GM12878 (cell line): ENCODE data around the gene TIMP2. TPM values are rescaled to one million over a fixed set of nuclear protein-coding genes. Genes with fewer than 3 reads are reported as not detected.

Experiments
- ATAC-seq: fragments of 200-7000 bp; cut with Tn5 transposase; 3 replicates; pipeline ENCODE4 v1.9.1; 2020; ENCODE audit warnings: mild to moderate bottlenecking, moderate library complexity
- BruUV-seq: library from RNA; stranded (reverse); fragments of 400-500 nt; replicated peaks from 2 replicates; lab custom pipeline; 2021; lab: Mats Ljungman, UMichigan
- CTCF ChIA-PET: fragments of 300-600 bp; sonication (Branson Sonifier 250); formaldehyde crosslinking; extraction: SDS; loops from one replicate; lab custom pipeline; 2021; ENCODE audit warnings: inconsistent platforms; lab: Yijun Ruan, JAX
- POLR2A ChIA-PET: fragments of 350-600 bp; formaldehyde crosslinking; extraction: SDS; loops from one replicate; lab custom pipeline; 2021; ENCODE audit warnings: inconsistent platforms; lab: Charles Lee
- RAD21 ChIA-PET: fragments of 300-600 bp; sonication (Branson Sonifier 250); formaldehyde crosslinking; loops from one replicate; lab custom pipeline; 2023; ENCODE audit warnings: antibody characterized with exemption; ENCODE audit not compliant: unreplicated experiment; lab: Charles Lee
- SMC1A ChIA-PET: fragments of 300-600 bp; sonication (Branson Sonifier 250); formaldehyde crosslinking; loops from one replicate; lab custom pipeline; 2023; ENCODE audit not compliant: unreplicated experiment, uncharacterized antibody; lab: Charles Lee
- DNase-seq: peaks from one replicate; pipeline ENCODE4 v3.0.0-alpha.2; 2011; ENCODE audit warnings: low read depth, low spot score
- FAIRE-seq: peaks from 3 replicates; lab custom pipeline; 2011; peaks lifted over from hg19 to GRCh38; lab: Jason Lieb, UNC
- H2AFZ ChIP-seq: 2 replicates; pipeline ENCODE4 v1.6.0; 2011; ENCODE audit warnings: low read depth, low read length, control low read depth; ENCODE audit not compliant: control insufficient read depth
- H3K27ac ChIP-seq: 2 replicates; pipeline ENCODE4 v1.5.1; 2011; ENCODE audit warnings: control low read depth; ENCODE audit not compliant: control insufficient read depth, insufficient read depth
- H3K27me3 ChIP-seq, 2 experiments: replicated peaks in 1 of 2; 2 replicates each; pipeline versions ENCODE4 v1.6.0 to v1.6.1; 2011; ENCODE audit warnings: low read length in 1 of 2; ENCODE audit not compliant: control insufficient read depth in 2 of 2, insufficient read depth in 2 of 2
- H3K36me3 ChIP-seq, 2 experiments: 2 replicates each; pipeline ENCODE4 v1.5.1; 2011; ENCODE audit warnings: low read length in 1 of 2; ENCODE audit not compliant: control insufficient read depth in 2 of 2, insufficient read depth in 2 of 2
- H3K4me1 ChIP-seq: 2 replicates; pipeline ENCODE4 v1.6.1; 2011; ENCODE audit warnings: mild to moderate bottlenecking, low read length, moderate library complexity, mixed read lengths; ENCODE audit not compliant: control insufficient read depth, insufficient read depth
- H3K4me2 ChIP-seq: 2 replicates; pipeline ENCODE4 v1.6.0; 2011; ENCODE audit warnings: control low read depth; ENCODE audit not compliant: control insufficient read depth, insufficient read depth
- H3K4me3 ChIP-seq: fragments of 200-600 bp; sonication (generic); 2 replicates; pipeline ENCODE4 v1.5.1; 2016
- H3K79me2 ChIP-seq: 2 replicates; pipeline ENCODE4 v1.6.0; 2011; ENCODE audit warnings: low read length; ENCODE audit not compliant: control insufficient read depth, insufficient read depth
- H3K9ac ChIP-seq: 2 replicates; pipeline ENCODE4 v1.8.0; 2011; ENCODE audit warnings: low read length, control low read depth, mixed read lengths; ENCODE audit not compliant: control insufficient read depth, insufficient read depth
- H3K9me3 ChIP-seq: replicated peaks from 3 replicates; pipeline ENCODE4 v1.5.1; 2011; ENCODE audit warnings: mild to moderate bottlenecking, low read length; ENCODE audit not compliant: control insufficient read depth, insufficient read depth
- H4K20me1 ChIP-seq: 2 replicates; pipeline ENCODE4 v1.6.0; 2011; ENCODE audit not compliant: control insufficient read depth, insufficient read depth
- HDAC6 ChIP-seq: fragments of 200-600 bp; sonication (generic); IDR thresholded peaks from one replicate; pipeline ENCODE4 v1.8.0; 2017; ENCODE audit warnings: antibody characterized with exemption; ENCODE audit not compliant: unreplicated experiment
- LARP7 ChIP-seq: fragments of 450-650 bp; IDR thresholded peaks from 2 replicates; pipeline ENCODE4 v1.6.1; 2017; ENCODE audit warnings: mild to moderate bottlenecking
- POU2F2 ChIP-seq: IDR thresholded peaks from 3 replicates; pipeline ENCODE4 v1.6.1; 2011; ENCODE audit warnings: low read depth, mild to moderate bottlenecking, low read length, borderline replicate concordance
- RAD21 ChIP-seq: IDR thresholded peaks from 2 replicates; pipeline ENCODE4 v1.6.1; 2011; ENCODE audit warnings: mild to moderate bottlenecking, low read depth, low read length, moderate library complexity; ENCODE audit not compliant: insufficient read depth
- RBBP5 ChIP-seq: fragments of 200-600 bp; sonication (generic); conservative IDR thresholded peaks from 2 replicates; pipeline ENCODE4 v1.6.1; 2016
- SMC3 ChIP-seq: IDR thresholded peaks from 2 replicates; pipeline ENCODE4 v1.6.1; 2011; ENCODE audit warnings: low read length, improper control_type of control experiment, borderline replicate concordance
- TCF7 ChIP-seq: IDR thresholded peaks from 2 replicates; pipeline ENCODE4 v1.6.1; 2014; ENCODE audit warnings: antibody characterized with exemption, borderline replicate concordance
- ZNF274 ChIP-seq: IDR thresholded peaks from one replicate; pipeline ENCODE4 v1.8.0; 2011; ENCODE audit not compliant: insufficient read length, insufficient read depth
- ZSCAN29 ChIP-seq: fragments of 450-650 bp; IDR thresholded peaks from 2 replicates; pipeline ENCODE4 v1.6.1; 2017; ENCODE audit warnings: mild to moderate bottlenecking, moderate library complexity
- WGBS: methylation state at CpG from one replicate; pipeline ENCODE4 v1.1.6; 2016; ENCODE audit warnings: low lambda C conversion rate; ENCODE audit not compliant: insufficient replicate concordance, insufficient coverage; ENCODE audit errors: missing lambda C conversion rate; 5-methylcytosine and 5-hydroxymethylcytosine counted together
- in situ Hi-C: fragments of 300-500 bp; cut with MboI; formaldehyde crosslinking; loops from 9 replicates; pipeline ENCODE4 v1.14.3; 2018; ENCODE audit warnings: mixed read lengths
- intact Hi-C: fragments of 100-400 bp; cut with micrococcal nuclease; formaldehyde crosslinking; loops from one replicate; pipeline ENCODE4 v1.14.2; 2022; ENCODE audit not compliant: unreplicated experiment
- polyA plus RNA-seq, 11 experiments: library from polyadenylated mRNA; depleted of rRNA in 4 of 11; unstranded in 6 of 11; stranded (reverse) in 5 of 11; fragments of >200 nt; fragmentation: Nextera tagmentation in 4 of 11; fragmentation: Illumina TruSeq in 1 of 11; extraction: Ambion mirVana in 4 of 11; extraction: Trizol in 1 of 11; gene quantifications; 1 replicate in 1 of 11; 2 replicates in 10 of 11; pipeline versions ENCODE4 v1.2.1 to v1.2.3, GENCODE V29; 2011 to 2016; ENCODE audit warnings: inconsistent platforms in 2 of 11, missing spikeins in 2 of 11, low read depth in 1 of 11
- total RNA-seq, 4 experiments: library from RNA; depleted of rRNA in 3 of 4; stranded (reverse); fragments of >200 nt in 3 of 4; fragmentation: Illumina TruSeq in 1 of 4; extraction: Trizol in 1 of 4; gene quantifications; 2 replicates each; pipeline versions ENCODE4 v1.2.1 to v1.2.3, GENCODE V29; 2013 to 2021
- TF ChIP-seq, protein P1 (sequence below): IDR thresholded peaks from 2 replicates; pipeline ENCODE4 v1.6.1; 2011; ENCODE audit warnings: low read depth, low read length, improper control_type of control experiment, borderline replicate concordance
- TF ChIP-seq, protein P2 (sequence below): IDR thresholded peaks from 2 replicates; pipeline ENCODE4 v1.6.1; 2011; ENCODE audit warnings: borderline replicate concordance, low read depth, mild to moderate bottlenecking, moderate library complexity, mixed read lengths, low read length; ENCODE audit not compliant: insufficient read depth; ENCODE audit errors: extremely low read length

The TIMP2 gene
- total and polyA plus RNA-seq, 10 of the 15 experiments (the other 5 are each of a cell fraction or from before 2014, with no cell fraction given), result 0.03 to 0.41 (median 0.04) TPM; not detected in 7

GRCh38 chr17:78900816-78901215, 24.4 kb downstream of the TIMP2 start:
- no peak overlapping the region for H2AFZ ChIP-seq
- ATAC-seq (no peak), DNase-seq (no peak), FAIRE-seq (no peak)
- no peak overlapping the region for H3K4me2 ChIP-seq
- no peaks in the 10 kb centered on the region for H4K20me1 ChIP-seq
- in situ Hi-C loops (no loop called here), intact Hi-C loops (no loop called here)
- no peak overlapping the region for H3K9ac ChIP-seq
- H3K4me1 ChIP-seq, result no peaks in the 10 kb centered on the region
- no peaks in the 10 kb centered on the region for H3K36me3 ChIP-seq
- H3K4me3 ChIP-seq, result no peak overlapping the region
- no peaks in the 10 kb centered on the region for H3K9me3 ChIP-seq
- CTCF ChIA-PET, result interaction anchor here (0.6 to 1.0 kb wide), 2 partner anchors 49 to 500 kb away, joined by 4 to 5 read pairs; no protein-coding TSS in a partner anchor
- 0 out of 4 replicates have a peak, but pooled peaks cover 0 to 4% of the 10 kb centered on the region in 2 experiments for H3K27me3 ChIP-seq
- SMC1A ChIA-PET, result no interaction called here
- no peaks in the 10 kb centered on the region for H3K79me2 ChIP-seq
- 61% methylated on average over 25 of the region's 29 CpGs for WGBS
- RAD21 ChIA-PET, result no interaction called here
- BruUV-seq, result no TSS peak
- TF ChIP-seq HDAC6 (no peak), RAD21 (no peak), TCF7 (no peak), LARP7 (no peak), SMC3 (no peak), POU2F2 (no peak), ZSCAN29 (no peak), RBBP5 (no peak), ZNF274 (no peak)
- TF ChIP-seq, protein P1, sequence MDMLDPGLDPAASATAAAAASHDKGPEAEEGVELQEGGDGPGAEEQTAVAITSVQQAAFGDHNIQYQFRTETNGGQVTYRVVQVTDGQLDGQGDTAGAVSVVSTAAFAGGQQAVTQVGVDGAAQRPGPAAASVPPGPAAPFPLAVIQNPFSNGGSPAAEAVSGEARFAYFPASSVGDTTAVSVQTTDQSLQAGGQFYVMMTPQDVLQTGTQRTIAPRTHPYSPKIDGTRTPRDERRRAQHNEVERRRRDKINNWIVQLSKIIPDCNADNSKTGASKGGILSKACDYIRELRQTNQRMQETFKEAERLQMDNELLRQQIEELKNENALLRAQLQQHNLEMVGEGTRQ, result no peak
- TF ChIP-seq, protein P2, sequence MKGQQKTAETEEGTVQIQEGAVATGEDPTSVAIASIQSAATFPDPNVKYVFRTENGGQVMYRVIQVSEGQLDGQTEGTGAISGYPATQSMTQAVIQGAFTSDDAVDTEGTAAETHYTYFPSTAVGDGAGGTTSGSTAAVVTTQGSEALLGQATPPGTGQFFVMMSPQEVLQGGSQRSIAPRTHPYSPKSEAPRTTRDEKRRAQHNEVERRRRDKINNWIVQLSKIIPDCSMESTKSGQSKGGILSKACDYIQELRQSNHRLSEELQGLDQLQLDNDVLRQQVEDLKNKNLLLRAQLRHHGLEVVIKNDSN, result no peak
- POLR2A ChIA-PET, result no interaction called here
- no peak overlapping the region for H3K27ac ChIP-seq
